ENCODE data around the gene AUH.
A peak's percentile ranks its signal among the peaks of the same experiment; 100 is the strongest.

AUH gene

GRCh38 chr9:91336786-91337185 is 24.9 kb downstream of the AUH start:
- no peak for DNase-seq (ENCODE audit: low spot score)

DNA sequence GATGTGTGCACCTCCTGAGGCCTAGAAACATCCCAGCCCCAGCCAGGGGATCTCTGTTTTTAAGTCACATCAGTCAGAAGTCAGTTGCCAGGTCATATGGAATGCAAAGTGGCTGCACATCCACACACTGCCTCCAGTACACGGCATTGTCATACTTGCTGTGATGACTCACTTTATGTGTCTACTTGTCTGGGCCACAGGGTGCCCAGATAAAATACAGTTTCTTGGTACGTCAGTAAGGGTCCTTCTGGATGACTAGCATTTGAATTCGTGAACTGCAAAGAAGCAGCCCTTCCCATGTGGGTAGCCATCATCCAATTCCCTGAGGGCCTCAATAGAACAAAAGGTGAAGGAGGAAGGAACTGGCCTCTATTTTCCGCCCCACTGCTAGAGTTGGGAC is 27.7 kb downstream of the AUH start:
- DNase-seq (ENCODE audit: low spot score): peak; percentile 6

DNA sequence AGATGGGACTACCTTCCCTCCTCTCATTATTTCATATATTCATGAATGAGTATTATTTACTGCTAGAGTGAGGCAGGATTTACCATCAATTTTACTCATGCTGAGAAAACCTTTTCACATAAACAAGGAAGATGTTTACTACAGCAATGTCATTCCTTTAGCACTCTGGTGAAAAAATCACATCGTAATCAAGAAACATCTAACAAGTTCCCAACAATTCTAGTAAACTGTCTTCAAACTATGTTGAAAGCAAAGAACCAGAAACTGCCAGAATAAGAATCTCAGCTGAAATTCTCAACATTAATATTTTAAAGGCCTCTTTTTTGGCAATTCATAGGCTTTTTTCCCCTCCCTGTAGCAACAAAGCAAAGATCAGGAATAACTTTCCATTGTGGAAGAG is 28.2 kb downstream of the AUH start:
- no peak for DNase-seq (ENCODE audit: low spot score)

DNA sequence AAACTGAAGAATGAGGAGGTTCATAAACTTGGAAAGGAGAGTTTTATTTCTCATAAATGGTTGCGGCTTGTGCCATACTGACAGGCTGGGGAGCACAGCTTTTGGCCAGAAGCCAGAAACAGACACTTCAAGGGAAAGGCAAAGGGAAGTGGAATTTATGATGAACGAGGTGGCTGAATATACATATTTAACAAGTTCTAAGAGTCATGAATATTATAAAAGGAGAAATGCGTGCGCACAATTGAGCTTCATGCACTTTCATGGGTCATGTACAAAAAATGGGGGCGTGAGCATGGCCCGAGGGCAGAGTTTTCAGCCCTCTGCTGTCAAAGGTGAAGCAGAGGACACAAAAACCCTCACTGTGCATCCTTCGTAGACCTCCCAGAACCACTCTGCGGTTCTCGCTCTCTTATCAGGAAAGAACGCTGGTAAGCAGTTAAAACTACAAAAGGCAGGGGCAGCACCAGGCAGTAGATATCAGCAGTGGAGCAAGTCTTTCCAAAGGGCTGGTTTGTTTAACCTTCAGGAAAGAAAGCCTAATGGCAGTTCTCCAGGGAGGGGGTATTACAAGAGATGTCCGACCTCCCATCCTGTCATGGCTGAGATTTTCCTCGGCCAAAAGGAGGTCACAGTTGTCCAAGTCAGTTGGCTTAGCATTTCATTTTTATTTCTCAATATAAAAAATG is 29.0 kb downstream of the AUH start:
- DNase-seq (ENCODE audit: low spot score): no peak

- no peak for DNase-seq (ENCODE audit: low spot score)
Observed at GRCh38 chr9:91331849-91332248, 29.9 kb downstream of the AUH start.

- no peak for DNase-seq (ENCODE audit: low spot score)
Observed at GRCh38 chr9:91328186-91328585, 33.5 kb downstream of the AUH start.

DNA sequence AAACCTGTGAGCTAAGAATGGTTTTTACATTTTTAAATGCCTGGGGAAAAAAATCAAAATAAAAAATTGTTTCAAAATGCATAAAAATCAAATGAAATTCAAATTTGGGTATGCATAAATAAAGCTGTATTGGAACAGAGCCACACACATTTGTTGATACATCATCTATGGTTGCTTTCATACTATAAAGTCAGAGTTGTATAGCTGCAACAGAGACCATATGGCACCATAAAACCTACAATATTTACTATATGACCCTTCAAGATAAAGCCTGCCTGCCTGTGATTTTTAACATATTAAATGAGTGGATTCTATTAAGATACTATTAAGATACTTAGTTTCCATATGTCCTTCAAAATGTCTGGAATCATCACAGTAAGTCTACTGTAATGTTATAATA is 40.0 kb downstream of the AUH start:
- no peak for DNase-seq (ENCODE audit: low spot score)

- no peak for DNase-seq (ENCODE audit: low spot score)
Observed at GRCh38 chr9:91320299-91320698, 41.4 kb downstream of the AUH start.

GRCh38 chr9:91316093-91316492 is 45.6 kb downstream of the AUH start:
- no peak for DNase-seq (ENCODE audit: low spot score)

DNA sequence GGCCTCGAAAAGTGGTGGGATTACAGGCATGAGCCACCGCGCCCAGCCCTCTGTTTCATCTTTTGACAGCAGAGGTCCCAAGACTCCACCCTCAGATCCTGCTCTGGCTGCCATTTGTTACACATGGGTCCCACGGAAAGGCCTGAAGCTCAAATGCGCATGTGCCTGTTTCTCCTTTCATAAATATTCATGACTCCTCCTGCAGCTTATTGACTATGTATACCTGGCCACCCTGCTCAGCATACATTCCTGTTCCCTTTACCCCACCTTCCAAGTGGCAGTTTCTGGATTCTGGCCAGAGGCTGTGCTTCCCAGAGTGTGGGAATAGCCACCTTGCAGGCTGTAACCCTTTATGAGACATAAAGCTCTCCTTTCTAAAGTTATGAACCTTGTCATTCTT is 46.5 kb downstream of the AUH start:
- DNase-seq (ENCODE audit: low spot score): no peak

- no peak for DNase-seq (ENCODE audit: low spot score)
Observed at GRCh38 chr9:91312717-91313325, 48.9 kb downstream of the AUH start.

DNA sequence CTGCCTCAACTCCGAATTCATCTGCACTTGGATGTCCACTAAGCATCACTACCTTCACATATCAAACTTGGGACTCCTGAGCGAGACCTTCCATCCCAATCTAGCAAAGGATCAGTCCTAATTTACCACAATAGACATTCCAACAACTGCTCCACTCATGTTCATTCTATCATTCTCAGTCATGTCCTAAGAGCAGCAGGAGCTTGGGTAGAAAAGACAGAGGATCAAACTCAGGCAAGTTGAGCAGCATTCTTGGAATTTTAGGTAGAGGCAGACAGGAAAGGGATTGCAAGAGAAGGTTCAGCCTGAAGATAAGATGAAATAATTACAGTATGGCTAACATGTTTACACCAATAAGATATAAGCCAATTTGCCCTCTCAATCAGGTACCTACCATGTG is 51.7 kb downstream of the AUH start:
- DNase-seq (ENCODE audit: low spot score): no peak

DNA sequence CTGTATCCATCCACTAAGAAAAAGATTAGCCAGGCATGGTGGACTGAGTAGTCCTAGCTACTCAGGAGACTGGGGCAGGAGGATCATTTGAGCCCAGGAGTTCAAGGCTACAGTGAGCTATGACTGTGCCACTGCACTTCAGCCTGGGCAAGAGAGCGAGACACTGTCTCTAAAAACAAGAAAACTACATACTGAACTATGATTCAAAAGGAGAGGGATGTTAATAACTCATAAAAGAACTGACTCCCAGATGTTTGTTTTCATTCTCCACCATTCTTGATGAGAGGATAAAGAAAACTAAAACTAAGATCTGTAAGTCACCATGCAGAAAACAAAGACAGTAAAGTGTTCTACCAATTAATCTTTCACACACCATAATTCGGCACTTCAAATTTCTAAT is 53.5 kb downstream of the AUH start:
- DNase-seq (ENCODE audit: low spot score): no peak

GRCh38 chr9:91307279-91307678 is 54.4 kb downstream of the AUH start:
- no peak for DNase-seq (ENCODE audit: low spot score)

DNA sequence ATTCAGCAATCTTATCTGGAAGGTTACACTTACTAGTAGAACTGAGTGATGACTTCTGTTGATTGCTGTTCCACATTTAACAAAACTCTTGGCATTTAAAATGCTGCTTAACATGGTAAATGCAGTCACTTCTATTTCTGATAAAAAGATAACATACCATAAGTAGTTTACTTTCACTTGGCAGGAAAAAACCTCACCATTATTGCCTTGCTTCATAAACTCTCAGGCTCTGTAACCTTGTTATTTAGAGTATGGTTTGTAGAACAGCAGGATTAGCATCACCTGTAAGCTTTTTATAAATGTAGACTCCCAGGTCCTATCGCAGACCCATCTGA is 55.5 kb downstream of the AUH start:
- DNase-seq (ENCODE audit: low spot score): no peak

DNA sequence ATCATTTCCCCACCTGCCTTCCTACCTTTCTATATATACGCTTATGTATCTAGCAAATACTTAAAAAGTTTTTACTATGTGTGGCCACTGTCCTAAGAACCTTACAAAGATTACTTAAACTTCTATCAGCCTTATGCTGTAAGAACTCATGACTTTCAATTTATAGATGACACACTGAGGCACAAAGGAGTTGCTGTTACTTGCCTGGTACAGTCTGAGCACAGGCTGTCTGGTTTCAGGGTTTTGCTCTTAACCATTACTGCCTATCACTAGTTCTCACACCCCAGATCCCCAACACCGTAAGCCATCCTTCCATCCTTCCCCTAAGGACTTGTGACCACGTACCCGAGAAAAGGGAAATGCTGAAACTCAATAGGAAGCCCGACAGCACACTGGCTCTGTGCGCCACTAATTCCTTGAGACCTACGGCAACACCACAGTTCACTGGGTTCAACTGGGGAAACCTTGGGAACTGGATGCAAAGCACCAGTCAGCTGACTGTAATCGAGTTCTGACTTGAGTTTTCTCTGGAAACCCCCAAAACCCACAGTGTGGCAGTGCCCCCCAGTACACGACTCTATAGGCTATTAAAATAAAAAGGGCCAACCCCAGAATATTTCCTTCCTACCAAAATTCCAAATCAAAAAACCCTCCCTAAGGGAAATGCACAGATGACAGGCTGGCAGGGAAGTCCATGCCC is 56.0 kb downstream of the AUH start:
- no peak for DNase-seq (ENCODE audit: low spot score)

DNA sequence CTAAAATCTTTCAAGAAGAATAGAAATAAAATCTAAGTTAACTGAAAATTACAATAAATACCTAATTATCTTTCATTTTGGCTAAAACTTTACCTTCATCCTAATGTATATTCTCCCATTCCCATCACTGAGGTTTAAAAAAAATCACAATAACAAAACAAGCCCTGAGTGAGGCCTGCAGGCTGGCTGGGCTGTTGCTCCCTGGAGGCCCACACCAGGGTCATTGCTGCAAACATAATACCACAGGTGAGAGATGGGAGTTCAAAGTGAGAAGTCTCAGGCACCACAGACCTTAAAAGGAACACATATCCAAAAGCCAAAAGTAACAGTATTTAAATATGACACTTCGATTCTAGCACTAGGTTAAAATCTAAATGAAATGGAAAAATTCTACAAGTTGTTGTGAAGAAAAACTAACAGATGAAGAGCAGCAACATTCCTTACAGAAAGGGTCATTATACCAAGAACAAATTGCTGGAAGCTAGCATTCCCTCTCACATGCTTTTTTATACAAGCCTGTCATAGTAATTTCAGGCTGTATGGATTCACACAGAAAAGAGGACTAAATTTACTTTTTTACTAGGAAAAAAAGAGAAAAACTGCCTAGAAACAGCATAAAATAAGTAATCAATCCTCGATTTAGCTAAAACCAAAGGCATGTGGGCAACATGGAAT is 57.8 kb downstream of the AUH start:
- DNase-seq (ENCODE audit: low spot score): no peak

DNA sequence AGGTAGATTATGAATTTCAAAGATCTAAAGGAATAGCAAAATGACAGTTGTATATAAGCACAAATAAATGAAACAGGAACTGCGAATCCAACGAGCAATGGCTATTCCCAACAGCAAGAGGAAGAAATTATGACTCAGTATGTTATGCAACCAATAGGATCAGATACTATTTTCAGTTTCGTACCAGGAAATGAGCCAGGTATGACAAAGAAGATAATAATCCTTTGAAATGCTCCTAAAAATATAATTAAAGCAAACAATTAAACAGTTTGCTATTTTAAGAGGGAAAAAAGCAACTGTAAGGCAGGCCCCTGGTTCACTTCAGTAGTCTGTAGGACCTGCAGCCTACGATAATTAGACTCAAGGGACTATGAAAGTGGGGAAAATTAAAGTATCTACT is 58.9 kb downstream of the AUH start:
- peak; percentile 78 for DNase-seq (ENCODE audit: low spot score)

DNA sequence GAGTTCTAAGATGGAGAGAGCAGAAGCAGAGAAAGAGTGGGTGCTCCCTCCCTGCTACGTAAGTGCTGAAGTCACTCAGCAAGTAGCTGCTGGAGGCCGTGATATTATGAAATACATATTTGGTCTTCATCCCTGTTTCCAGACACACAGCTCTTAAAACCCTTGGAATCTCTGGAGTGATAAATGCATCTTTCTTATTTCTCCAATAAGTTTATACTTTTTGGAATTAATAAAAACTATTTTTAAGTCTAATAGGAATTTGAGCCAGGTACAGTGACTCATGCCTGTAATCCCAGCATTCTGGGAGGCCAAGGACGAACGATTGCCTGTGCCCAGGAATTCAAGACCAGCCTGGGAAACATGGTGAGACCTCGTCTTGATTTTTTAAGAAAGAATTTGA is 60.6 kb downstream of the AUH start:
- peak; percentile 67 for DNase-seq (ENCODE audit: low spot score)

DNA sequence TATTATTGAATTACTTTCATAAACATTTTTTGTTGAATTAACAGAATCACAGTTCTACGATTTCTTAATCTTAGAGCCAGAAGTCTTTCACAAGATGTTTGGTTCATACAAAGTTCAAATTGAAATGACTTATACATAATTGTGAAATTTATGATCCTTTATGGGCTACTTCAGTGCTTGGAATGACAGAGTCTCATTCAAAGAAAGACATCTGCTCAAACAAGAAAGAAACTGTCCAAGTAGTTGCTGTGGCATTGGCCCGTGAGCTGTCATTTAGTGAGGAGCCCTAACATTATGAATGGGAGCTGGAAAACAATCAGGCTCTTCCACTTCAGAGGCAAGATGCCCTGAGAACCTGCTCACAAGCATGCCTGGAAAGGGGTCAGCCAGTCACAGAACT is 63.4 kb downstream of the AUH start:
- DNase-seq (ENCODE audit: low spot score): peak; percentile 49

DNA sequence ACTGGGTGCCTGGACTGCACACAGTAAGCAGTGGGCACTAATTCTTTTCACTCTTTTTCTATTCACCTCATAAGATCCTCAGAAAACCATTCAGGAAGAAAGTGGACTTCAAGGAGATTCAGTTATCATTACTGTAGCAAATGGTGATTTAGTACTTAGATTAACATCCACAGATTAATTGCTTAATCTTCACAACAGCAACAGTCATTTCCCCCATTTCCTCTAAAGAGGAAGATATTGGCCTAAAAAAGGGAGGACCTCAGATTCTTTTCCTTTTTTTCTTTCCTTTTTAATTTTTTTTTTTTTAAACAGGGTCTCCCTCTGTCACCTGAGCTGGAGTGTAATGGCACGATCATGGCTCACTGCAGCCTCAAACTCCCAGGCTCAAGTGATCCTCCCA is 64.4 kb downstream of the AUH start:
- DNase-seq (ENCODE audit: low spot score): no peak

- no peak for DNase-seq (ENCODE audit: low spot score)
Observed at GRCh38 chr9:91296354-91296753, 65.4 kb downstream of the AUH start.

DNA sequence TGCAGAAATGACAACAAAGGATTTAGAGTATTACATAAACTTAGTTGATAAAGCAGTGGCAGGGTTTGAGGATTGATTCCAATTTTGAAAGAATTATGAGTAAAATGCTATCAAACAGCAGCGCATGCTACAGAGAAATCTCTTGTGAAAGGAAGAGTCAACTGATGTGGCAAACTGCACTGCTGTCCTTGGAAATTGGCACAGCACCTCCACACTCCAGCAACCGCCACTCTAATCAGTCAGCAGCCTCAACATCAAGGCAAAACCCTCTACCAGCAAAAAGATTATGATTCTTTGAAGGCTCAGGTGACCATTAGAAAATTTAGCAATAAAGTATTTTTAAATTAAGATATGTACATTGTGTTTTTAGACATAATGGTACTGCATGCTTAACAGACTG is 66.4 kb downstream of the AUH start:
- DNase-seq (ENCODE audit: low spot score): no peak
